Stimulated activated CD4-positive, alpha-beta T cell treated with anti-CD3 and anti-CD28 coated beads, Interleukin-1b, Interleukin-23, amount 100 ng/mL, for 1 hour (primary cell): ENCODE results near the gene PLAAT1.

Experiments
- DNase-seq, 2 donors: peaks; one replicate each; pipeline ENCODE4 v3.0.0-alpha.2; 2020; ENCODE audit warnings: low read depth in 2 of 2

PLAAT1 gene

DNA sequence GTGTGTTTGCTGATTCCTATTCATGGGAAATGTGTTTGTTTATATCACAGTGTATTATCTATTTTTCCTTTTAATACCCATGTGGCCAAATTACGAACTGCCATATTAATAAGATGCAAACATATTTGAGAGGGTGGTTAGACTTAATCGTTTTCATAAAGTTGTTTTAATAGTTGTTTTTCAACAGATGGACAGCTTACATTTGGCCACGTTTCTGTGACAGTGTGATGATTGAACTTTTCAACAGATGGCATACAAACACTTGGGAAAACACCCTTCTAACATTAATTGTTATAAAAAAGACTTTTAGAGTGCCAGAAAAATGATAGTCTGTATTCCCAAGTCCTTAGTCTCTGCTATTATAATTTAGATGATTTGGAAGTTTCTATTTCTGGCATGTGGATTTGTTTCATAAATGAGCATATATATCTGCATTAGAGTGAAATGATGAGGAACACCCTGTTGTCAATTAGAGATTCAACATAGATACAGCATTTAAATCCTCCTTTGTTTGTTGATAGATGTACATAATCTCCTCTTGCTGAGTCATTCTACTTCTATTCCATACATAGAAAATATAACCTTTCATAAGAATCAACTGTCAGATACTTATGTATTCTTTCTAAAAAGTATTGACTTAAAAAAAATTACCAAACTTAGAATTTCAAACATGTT is 13.1 kb downstream of the PLAAT1 start:
- DNase-seq, result no peak

DNA sequence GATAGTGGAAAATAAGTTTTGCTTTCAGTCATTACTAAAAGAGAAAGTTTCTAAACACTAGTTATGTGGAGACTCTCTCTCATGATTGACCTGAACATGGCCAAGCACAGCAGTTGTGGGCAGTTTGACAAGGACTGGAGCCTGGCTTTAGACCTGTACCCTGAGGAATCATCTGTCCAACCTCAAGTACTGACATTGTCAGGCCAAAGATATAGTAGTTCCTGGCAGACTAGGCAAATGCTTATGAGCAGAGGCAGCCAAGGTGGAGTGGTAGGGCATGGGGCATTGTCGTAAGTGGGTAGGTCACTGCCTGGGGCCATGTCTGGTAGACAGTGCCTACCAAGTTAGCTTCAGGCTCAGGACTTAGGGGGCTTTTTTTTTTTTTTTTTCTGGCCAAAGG is 20.9 kb downstream of the PLAAT1 start:
- no peak for DNase-seq

DNA sequence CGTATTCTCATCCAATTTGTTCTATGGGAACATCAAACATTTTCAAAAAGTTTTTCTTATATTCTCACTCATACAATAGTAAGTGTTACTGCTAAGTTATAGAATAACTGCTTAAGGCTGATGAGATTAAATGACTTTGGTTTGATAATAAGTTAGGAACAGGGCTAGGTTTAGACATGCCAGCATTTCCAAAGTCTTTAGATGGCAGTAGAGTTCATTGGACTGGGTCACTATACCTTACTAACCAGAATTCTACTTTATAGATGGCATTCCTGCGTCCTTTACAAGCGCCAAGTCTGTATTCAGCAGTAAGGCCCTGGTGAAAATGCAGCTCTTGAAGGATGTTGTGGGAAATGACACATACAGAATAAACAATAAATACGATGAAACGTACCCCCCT is 21.7 kb downstream of the PLAAT1 start:
- no peak for DNase-seq

DNA sequence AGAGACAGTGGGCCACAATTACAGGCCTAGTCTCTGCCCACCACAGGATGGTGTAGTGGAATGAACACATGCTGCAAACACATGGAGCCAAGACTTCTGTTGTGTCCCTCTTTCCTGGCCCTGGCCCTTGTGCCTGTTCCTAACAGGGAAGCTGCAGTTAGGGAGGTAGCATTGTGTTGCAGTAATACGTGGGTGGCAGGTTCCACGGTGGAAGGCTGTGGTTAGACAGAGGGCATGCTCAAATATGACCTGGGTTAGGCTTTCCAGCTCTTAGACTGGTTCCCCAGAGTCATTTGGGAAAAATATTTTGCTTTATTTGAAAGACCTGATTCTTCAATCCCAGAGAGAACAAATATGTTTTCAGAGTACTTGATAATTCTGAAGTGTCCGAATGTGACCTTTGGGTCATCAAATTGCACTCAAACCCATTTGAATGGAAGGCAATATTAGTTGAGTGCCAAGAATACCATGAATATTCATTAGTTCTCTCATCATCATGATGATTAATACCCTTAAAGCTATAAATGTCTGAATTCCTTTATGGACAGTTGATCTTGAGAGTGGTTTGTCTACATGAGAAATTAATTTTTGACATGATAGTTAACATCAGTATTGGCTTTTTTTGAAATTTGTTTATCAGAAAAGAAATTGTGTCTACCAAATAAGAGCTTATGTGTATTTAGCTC is 28.5 kb downstream of the PLAAT1 start:
- DNase-seq, result no peak

DNA sequence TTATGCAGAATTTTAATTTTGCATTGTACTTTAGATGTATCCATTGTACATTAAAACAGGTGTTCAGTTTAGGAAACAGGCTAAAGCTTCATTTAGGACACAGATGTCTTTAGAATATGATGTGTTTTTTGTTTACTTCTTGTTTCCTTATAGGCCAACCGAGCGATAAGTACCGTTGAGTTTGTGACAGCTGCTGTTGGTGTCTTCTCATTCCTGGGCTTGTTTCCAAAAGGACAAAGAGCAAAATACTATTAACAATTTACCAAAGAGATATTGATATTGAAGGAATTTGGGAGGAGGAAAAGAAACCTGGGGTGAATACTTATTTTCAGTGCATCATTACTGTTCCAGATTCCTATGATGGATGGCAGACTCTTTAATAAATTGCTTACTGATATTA is 29.4 kb downstream of the PLAAT1 start:
- DNase-seq, result no peak

DNA sequence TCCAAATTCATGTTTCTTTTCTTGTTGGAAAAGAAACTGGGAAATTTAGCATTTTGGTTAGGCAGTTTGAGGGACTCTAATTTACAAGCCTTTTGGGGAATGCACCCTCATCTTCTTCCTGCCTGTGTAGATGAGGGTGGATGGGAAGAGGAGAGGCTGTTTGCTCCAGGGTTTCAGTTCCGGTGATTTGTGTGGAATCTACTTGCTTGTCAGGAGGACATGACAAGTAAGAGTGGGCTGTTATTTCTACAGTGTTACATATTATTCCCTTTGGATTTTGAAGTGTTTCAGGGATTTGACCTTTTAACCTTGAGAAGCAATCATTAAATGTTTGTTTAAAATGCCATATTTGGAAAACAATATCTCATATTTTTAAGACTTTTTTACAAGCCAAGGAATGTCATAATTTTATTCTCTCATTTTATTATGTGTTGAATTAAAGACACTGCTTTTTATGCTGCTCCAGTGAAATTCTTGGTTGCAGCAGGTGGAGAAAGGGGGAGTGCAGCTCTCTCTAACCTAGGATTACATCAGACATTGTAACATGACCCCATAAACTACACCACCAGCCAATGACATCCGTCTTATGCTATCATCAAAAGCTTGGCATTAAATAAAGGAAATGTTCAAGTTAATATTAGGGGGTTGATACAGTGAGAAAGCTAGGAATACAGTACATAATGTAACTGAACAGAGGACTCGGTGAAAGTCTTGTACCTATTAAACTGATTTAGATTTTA is 30.2 kb downstream of the PLAAT1 start:
- DNase-seq, result no peak

DNA sequence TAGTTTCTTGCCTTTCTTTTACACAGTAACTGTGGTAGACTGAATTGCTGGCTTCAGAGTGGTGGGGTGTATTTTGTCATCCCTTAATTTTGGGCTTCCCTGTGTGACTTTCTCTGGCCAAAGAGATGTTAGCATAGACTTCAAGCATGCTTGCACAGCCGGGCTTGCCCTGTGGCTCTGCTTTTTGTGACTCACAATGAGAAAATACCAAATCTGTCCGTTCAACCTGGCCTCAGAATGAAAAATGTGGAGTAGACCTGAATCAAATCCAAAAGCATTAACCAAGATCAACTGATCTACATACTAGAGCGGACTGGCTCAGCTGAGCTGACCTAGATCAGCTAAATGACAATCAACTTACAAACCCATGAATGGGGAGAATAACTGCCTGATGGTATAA is 51.4 kb downstream of the PLAAT1 start:
- no peak for DNase-seq

DNA sequence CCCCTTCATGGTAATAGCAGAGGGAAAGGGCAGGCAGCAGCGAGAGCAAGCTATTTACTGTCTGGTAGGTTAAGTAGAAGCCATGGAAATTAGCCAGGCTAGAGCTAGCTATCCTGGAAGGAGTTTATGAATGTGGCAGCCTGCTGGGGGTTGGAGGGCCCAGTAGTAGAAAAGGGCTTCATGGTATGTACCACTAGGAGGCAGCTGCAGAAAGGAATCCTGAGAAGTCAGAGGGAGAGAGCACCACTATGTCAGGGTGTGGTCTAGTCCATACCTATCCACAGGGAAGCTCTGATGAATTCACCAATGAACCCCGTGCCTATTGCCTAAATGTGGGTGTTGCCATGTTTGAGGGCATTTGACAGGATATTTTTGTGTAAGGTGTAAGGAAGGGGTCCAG is 55.0 kb downstream of the PLAAT1 start:
- no peak for DNase-seq

DNA sequence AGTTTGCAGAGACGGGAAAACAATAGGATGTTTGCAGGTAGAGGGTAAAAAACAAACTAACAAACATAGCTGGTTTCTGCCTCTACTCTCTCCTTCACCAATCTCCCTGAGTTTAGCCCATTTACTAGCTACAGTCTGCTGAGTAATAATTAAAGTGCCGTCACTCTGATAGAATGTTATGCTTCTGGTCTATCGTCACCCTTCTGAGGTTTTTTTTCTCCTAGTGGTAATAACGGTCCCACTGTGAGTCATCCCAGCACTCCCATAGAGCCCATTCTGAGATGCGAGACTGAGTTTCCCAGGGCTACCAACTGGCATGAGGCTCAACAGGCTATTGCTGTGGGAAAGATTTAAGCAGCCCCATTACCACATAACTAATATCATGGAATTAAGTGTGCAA is 56.4 kb downstream of the PLAAT1 start:
- DNase-seq, result no peak

DNA sequence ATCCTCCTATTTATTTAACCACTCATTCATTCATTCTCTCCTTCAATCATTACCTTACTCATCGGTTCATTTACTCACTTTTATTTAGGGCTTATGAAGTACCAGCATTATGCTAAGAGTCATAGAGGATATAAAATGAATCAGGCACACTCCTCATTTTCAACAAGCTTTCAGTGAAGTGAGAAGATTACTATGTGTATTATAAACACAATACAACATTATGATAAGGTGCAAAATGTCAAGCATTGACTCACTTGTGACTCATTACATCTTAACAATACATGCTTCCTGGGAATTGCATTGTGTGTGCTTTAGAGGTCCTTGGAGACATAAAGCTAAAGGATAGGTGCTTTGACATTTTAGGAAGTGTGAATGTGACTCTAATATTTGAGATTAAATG is 60.4 kb downstream of the PLAAT1 start:
- no peak for DNase-seq

DNA sequence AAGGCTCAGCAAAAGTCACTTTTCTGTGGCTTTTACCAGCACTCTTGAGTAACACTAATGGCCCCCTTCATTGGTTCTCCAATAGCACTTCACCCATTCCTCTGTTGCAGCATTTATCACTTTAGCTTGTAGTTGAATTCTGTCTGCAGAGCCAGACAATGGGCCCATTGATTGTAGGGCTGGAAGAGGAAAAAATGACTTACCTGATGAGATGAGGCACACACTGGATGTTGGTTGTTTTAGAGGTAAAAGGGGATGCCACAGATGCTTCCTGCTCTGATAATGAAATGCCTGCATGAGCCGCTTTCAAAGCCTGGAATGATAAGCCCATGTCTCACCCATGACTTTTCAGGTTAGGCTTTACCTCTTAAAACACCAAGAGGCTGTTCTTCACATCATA is 64.3 kb downstream of the PLAAT1 start:
- DNase-seq, result no peak

DNA sequence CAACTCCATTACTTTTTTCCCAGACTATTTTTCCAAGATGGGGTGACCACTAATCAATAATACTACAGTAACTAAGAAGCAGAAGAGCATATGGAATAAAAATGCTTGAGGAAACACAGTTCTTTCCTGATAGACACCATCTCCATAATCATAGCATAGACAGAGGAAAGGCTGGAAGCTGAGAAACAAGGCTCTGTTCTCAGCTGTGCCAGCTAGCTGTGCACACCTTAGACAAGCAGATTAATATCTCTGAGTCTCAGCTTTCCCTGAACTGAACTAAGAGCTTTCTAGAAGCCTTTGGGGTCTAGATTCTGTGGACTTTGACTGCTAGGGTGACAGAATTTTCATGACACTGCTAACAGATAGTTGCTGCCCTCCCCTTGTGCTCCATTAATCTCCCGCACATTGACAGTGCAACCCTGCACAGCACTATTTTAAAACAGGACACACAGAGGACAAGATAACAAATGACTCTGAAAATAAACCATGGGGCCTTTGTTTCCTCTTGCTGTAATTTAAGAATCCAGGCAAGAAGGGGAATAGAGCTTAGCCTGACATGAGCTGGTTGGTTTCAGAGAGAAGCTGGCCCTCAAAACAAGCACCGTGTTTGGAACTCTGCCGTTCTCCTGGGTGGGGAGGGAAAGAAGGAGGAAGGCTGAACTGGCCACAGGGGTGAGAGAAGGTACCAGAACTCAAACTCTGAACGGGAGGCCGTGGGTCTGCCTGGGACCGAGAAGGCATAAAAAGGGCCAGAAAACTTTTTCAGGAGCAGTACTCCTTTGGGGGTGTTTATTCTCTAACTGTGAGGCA is 70.1 kb downstream of the PLAAT1 start:
- no peak for DNase-seq

DNA sequence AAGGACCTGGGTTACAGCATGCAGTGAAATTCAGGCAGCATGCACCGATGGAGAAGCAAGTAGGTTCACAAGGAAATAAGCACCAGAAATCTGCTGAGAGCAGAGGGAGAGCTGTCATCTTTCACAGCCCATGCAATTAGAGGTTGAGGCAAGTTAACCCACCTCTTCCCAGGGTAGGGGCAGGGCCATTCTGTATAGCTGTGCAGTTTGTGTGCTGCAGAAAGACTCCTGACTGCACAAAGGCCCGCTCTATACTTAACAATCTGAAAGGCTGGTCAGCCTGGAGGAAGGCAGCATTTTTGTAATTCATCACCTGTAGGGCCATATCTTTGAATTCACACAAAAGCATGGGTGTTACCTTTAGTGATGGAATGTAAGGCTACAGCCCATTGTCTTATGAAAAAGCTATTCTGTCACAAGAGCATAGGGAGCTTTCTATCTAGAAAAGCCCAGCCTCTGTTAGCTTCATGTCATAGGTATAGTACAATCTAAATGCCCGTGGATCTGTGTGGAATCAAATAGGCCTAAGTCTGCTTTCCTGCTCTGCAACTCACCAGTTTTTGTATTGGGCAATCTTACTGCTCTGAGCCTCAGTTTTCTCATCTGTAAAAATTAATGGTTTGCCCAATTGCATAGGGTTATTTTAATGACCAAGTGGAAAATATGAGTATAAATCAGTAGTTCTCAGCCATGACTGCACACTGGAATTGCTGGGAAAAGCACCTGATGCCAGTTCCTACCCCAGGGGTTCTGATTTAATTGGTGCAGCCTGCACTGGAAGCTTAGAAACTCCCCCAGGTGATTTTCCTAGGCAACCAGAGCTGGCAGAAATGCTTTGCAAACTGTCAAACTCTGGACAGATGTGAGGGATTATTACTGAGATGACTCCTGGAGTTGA is 72.3 kb downstream of the PLAAT1 start:
- no peak for DNase-seq

DNA sequence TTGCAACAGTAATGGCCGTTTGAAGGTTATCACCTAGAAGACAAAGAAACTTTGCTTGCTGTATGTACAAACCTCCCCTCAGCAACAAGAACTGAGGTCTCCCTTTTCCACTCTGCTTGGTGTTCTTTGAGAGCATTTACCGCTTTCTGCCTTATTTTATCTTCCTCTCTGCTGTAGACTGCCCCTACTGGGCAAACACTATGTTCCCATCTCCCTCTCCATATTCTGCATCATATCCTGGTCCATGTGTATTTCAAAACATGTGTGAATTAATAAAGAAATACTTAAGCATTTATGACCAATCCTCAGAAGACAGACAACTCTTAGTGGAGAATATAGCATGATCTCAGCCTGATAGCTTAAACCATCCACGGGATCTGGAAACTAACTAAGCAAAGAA is 73.1 kb downstream of the PLAAT1 start:
- no peak for DNase-seq

DNA sequence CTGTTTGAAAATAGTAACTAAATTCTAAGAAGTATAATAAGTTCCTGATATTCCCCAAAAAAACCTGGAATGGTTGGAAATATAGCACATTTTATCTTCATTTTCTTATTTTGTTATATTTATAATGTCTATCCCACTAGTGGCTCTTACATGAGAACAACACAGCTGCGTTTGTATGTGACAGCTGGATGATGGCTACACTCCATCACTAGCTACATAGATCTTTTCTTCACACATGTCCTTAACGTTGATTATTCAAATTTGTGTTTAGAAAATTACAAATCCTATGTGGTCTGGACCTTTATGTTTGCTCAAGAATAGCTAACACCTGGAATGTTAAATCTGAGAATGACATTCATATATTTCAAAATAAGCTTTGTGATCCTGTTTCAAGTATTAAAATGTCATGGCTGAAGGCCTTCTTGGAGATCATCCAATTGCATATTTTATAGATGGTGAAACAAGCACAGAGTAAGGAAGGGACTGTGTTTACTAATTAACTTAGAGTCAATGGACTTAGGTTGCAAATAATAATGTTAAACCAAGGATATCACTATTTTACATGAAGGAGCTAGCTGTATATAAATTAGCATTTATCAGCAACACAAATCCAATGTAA is 76.8 kb downstream of the PLAAT1 start:
- DNase-seq, result no peak
